OCI-LY7 (cell line): ENCODE measurements around the gene GPR32. TPM values are rescaled to one million over a fixed set of nuclear protein-coding genes. Genes with fewer than 3 reads are reported as not detected.

Experiments
- BruUV-seq: library from RNA; stranded (reverse); fragments of 400-500 nt; replicated peaks from 2 replicates; lab custom pipeline; 2021; lab: Mats Ljungman, UMichigan
- CTCF ChIA-PET: fragments of 300-600 bp; sonication (Branson Sonifier 250); formaldehyde crosslinking; loops from one replicate; lab custom pipeline; 2022; ENCODE audit warnings: antibody characterized with exemption; ENCODE audit not compliant: unreplicated experiment; lab: Charles Lee
- POLR2A ChIA-PET: fragments of 300-600 bp; sonication (Branson Sonifier 250); formaldehyde crosslinking; loops from one replicate; lab custom pipeline; 2022; ENCODE audit warnings: antibody characterized with exemption; lab: Charles Lee
- DNase-seq: peaks from one replicate; pipeline ENCODE4 v3.0.0-alpha.2; 2015; ENCODE audit warnings: low spot score
- H2AFZ ChIP-seq: fragments of 200-600 bp; sonication (generic), shearing (Covaris generic); 2 replicates; pipeline ENCODE4 v1.6.1; 2014; ENCODE audit warnings: mild to moderate bottlenecking, antibody characterized with exemption, low read length, moderate library complexity
- H3K27ac ChIP-seq: fragments of 200-600 bp; sonication (generic); 2 replicates; pipeline ENCODE4 v1.5.1; 2014; ENCODE audit warnings: mixed run types, low read depth, mild to moderate bottlenecking, moderate library complexity, low read length, inconsistent platforms; ENCODE audit not compliant: poor library complexity, severe bottlenecking
- H3K36me3 ChIP-seq: fragments of 200-600 bp; sonication (generic); 2 replicates; pipeline ENCODE4 v1.6.1; 2014; ENCODE audit warnings: mild to moderate bottlenecking, antibody characterized with exemption, low read length, moderate library complexity, mixed read lengths; ENCODE audit not compliant: insufficient read depth
- H3K4me1 ChIP-seq: fragments of 200-600 bp; sonication (generic); 2 replicates; pipeline ENCODE4 v1.5.1; 2014; ENCODE audit warnings: mild to moderate bottlenecking, low read length; ENCODE audit not compliant: insufficient read depth, poor library complexity, severe bottlenecking
- H3K4me2 ChIP-seq: fragments of 200-600 bp; sonication (generic); 2 replicates; pipeline ENCODE4 v1.6.1; 2014; ENCODE audit warnings: mild to moderate bottlenecking, low read length
- H3K4me3 ChIP-seq: fragments of 200-600 bp; sonication (generic); 2 replicates; pipeline ENCODE4 v1.5.1; 2014; ENCODE audit warnings: mild to moderate bottlenecking, low read depth, low read length; ENCODE audit not compliant: poor library complexity, severe bottlenecking
- H3K79me2 ChIP-seq: fragments of 200-600 bp; sonication (generic); 2 replicates; pipeline ENCODE4 v1.6.1; 2016; ENCODE audit warnings: low read depth, mild to moderate bottlenecking, low read length, moderate library complexity, mixed read lengths; ENCODE audit not compliant: insufficient read depth
- H3K9me2 ChIP-seq: fragments of 200-600 bp; sonication (generic); 2 replicates; pipeline ENCODE4 v1.6.1; 2016; ENCODE audit warnings: mild to moderate bottlenecking, low read length, mixed read lengths; ENCODE audit not compliant: insufficient read depth
- H3K9me3 ChIP-seq: fragments of 200-600 bp; sonication (generic); 2 replicates; pipeline ENCODE4 v1.6.1; 2014; ENCODE audit warnings: mild to moderate bottlenecking, mixed run types, low read length, mixed read lengths
- H4K20me1 ChIP-seq: fragments of 200-600 bp; sonication (generic); 2 replicates; pipeline ENCODE4 v1.6.1; 2014; ENCODE audit warnings: mild to moderate bottlenecking, antibody characterized with exemption, low read length, moderate library complexity, mixed read lengths; ENCODE audit not compliant: insufficient read depth
- CTCF ChIP-seq: fragments of 200-600 bp; sonication (generic); conservative IDR thresholded peaks from 2 replicates; pipeline ENCODE4 v1.5.1; 2014; ENCODE audit warnings: mild to moderate bottlenecking, antibody characterized with exemption, low read length, moderate library complexity, mixed read lengths
- EZH2phosphoT487 ChIP-seq: fragments of 200-600 bp; sonication (generic); IDR thresholded peaks from 2 replicates; pipeline ENCODE4 v1.6.1; 2018; ENCODE audit warnings: low read depth, borderline replicate concordance, mild to moderate bottlenecking, mixed run types, antibody characterized with exemption, low read length, moderate library complexity, mixed read lengths
- intact Hi-C: fragments of 100-400 bp; cut with micrococcal nuclease; formaldehyde crosslinking; loops from one replicate; pipeline ENCODE4 v1.10.0; 2022; ENCODE audit not compliant: unreplicated experiment
- total RNA-seq, 2 experiments: library from RNA; depleted of rRNA in 1 of 2; stranded (reverse); fragments of >200 nt in 1 of 2; shearing (Covaris generic) in 1 of 2; gene quantifications; 2 replicates each; pipeline ENCODE4 v1.2.3, GENCODE V29; 2014 to 2022

GPR32 gene
- total RNA-seq, 2 experiments from 2014 or later = not detected

- H3K9me2 ChIP-seq = no peaks in the 10 kb centered on the region
- no peaks in the 10 kb centered on the region for H4K20me1 ChIP-seq
- H3K9me3 ChIP-seq = no peaks in the 10 kb centered on the region
- no TSS peak for BruUV-seq
- H3K4me3 ChIP-seq = no peak overlapping the region
- POLR2A ChIA-PET = interaction anchor here (0.6 kb wide), 1 partner anchor 402 kb away, joined by 3 read pairs; no protein-coding TSS in a partner anchor
- no peak for DNase-seq
- TF ChIP-seq CTCF (no peak), EZH2phosphoT487 (no peak)
- CTCF ChIA-PET = no interaction called here
- H3K4me1 ChIP-seq = peaks cover 11% of the 10 kb centered on the region
- H3K79me2 ChIP-seq = no peaks in the 10 kb centered on the region
- no peak overlapping the region for H3K4me2 ChIP-seq
- no peak overlapping the region for H2AFZ ChIP-seq
- no peak overlapping the region for H3K27ac ChIP-seq
- intact Hi-C loops = no loop called here
- no peaks in the 10 kb centered on the region for H3K36me3 ChIP-seq
These were observed 40.4 kb upstream of the GPR32 start for GRCh38 chr19:50729894-50730293.

GRCh38 chr19:50735869-50736268 is 34.4 kb upstream of the GPR32 start:
- Histone ChIP-seq H3K4me2 (no peak overlapping the region), H3K79me2 (no peaks in the 10 kb centered on the region), H4K20me1 (no peaks in the 10 kb centered on the region), H3K4me1 (no peaks in the 10 kb centered on the region), H3K9me3 (no peaks in the 10 kb centered on the region), H3K27ac (no peak overlapping the region), H3K36me3 (no peaks in the 10 kb centered on the region), H3K9me2 (no peaks in the 10 kb centered on the region), H3K4me3 (no peak overlapping the region), H2AFZ (no peak overlapping the region)
- CTCF ChIA-PET = no interaction called here
- TF ChIP-seq EZH2phosphoT487 = no peak
- no peak for TF ChIP-seq CTCF
- DNase-seq = no peak
- POLR2A ChIA-PET = no interaction called here
- no TSS peak for BruUV-seq
- intact Hi-C loops = no loop called here

GRCh38 chr19:50736338-50736737 is 33.9 kb upstream of the GPR32 start:
- Histone ChIP-seq H3K4me2 (no peak overlapping the region), H3K79me2 (no peaks in the 10 kb centered on the region), H3K27ac (no peak overlapping the region), H4K20me1 (no peaks in the 10 kb centered on the region), H3K9me3 (no peaks in the 10 kb centered on the region), H2AFZ (no peak overlapping the region), H3K4me3 (no peak overlapping the region), H3K9me2 (no peaks in the 10 kb centered on the region), H3K36me3 (no peaks in the 10 kb centered on the region), H3K4me1 (no peaks in the 10 kb centered on the region)
- no peak for DNase-seq
- BruUV-seq = no TSS peak
- CTCF ChIA-PET = no interaction called here
- intact Hi-C loops = no loop called here
- TF ChIP-seq CTCF = no peak
- TF ChIP-seq EZH2phosphoT487 = no peak
- POLR2A ChIA-PET = no interaction called here
